ENCODE measurements around the gene NOXA1.

NOXA1 gene

DNA sequence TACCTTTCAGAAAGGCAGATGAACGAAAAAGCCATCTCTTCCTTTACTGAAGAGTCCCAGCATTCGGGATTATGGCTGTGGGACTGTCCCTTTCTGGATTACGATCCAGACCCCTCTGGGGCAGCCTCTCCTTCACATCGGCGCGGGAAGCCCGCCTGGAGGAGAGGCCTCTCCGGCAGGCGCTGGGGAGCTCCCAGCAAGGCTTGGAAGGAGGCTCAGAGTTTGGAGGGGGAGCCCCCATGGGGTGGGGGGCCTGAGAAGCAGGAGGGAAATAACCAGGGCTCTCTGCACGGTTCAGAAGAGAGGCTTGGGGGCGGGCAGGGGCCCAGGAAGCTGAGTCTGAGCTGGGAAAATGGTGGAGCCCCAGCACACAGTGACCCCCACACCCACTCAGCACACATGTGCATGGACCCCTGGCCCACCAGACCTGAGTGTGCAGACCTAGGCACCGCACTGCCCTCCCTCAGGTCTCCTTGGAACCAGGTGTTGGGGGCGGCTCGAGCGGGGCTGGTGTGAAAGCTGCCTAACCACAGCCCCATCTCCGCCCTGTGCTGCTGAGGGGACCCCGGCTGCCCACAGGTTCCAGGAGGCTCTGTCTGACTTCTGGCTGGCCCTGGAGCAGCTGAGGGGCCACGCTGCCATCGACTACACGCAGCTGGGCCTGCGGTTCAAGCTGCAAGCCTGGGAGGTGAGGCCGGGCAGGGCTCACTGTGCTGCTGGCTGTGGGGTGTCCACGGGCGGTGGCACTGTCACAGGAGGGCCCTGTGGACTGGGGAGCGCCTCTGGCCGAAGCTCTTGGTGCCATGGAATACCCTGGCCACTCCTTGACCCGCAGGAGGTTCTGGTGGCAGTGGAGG, 4.5 kb downstream of the NOXA1 start:
- no peak for DNase-seq

DNA sequence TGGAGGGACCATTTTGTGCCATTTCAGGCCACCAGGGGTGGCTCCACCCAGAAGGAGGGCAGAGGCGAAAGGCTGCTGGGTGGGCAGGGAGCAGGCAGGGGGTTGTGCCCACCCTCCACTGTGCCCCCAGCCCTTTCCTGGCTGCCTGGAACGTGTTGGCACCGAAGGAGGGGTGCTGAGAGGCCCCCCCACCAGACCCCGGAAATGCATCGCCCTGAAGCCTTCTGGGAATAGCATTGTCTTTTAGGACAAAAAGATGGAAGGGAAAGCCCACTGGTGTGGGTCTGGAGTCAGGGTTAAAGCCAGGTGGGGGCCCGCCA, 5.1 kb downstream of the NOXA1 start:
- DNase-seq = no peak

GRCh38 chr9:137428841-137429545, 5.8 kb downstream of the NOXA1 start:
- peak; percentile 29 for DNase-seq

DNA sequence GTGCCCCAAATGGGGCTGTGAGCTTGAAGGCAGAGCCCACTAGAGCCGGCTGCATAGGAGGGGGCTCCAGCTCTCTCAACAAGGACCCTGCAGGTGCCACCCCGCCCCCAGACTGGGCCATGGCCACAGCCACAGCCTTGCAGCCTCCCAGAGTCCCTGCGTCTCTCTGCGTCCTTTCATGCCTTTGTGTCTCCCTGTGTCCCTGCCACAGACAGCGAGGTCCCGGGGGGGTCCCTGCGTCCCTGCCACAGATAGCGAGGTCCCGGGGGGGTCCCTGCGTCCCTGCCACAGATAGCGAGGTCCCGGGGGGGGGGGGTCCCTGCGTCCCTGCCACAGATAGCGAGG, 6.3 kb downstream of the NOXA1 start:
- no peak for DNase-seq

DNA sequence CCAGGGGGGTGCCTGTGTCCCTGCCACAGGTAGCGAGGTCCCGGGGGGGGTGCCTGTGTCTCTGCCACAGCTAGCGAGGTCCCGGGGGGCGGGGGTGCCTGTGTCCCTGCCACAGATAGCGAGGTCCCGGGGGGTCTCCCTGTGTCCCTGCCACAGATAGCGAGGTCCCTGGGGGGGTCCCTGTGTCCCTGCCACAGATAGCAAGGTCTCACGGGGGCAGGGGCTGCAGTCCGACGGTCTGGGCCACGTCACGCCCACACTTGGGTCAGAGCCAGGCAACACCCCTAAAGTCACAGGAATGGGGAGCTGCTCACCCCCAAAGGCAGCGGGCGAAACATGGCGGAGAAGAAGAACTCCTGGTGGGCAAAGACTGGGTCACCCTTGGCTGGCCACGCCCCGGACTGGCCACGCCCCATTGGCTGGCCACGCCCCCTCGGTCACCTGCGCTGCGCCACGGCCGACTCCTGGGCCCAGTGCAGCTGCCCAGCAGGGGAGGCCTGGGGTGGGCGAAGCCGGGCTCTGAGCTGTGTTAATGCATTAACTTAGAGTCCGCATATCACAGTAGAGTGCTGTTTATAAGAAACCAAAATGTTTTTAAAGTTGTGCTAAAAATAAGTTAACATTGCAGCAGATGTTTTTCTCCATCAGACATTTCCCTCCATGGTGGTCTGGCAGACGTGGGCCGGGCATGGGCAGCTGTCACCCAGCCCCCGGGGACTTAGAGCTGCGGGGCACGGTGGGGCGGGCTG, 7.0 kb downstream of the NOXA1 start:
- peak; percentile 75 for DNase-seq

DNA sequence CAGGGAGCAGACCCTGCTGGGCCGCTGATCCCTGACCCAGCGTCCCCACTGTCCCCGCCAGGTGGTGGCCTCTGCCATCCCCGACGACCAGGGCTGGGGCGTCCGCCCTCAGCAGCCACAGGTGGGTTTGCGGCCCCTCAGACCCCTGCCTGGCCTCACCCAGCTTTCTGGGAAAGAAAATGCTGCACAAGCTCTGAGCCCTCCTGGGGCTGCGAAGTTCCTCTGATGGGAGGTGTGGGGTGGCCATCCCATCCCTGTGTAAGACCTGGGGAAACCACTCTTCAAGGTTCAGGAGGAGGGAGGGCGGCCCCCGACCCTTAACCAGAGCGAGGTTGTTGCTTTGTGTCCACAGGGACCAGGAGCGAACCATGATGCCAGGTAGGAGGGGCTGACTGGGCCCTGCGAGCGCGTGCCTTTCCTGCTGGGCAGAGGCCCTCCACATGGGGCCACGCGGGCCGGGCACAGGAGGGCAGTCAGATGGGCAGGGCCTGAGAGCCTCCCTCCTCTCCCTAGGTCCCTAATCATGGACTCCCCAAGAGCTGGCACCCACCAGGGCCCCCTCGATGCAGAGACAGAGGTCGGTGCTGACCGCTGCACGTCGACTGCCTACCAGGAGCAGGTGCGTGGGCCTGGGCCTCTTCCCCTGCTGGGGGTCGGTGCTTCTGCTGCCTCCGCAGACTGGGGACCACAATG, 7.7 kb downstream of the NOXA1 start:
- DNase-seq = no peak

- no peak for DNase-seq
Measured at GRCh38 chr9:137431416-137431931, 8.3 kb downstream of the NOXA1 start.

DNA sequence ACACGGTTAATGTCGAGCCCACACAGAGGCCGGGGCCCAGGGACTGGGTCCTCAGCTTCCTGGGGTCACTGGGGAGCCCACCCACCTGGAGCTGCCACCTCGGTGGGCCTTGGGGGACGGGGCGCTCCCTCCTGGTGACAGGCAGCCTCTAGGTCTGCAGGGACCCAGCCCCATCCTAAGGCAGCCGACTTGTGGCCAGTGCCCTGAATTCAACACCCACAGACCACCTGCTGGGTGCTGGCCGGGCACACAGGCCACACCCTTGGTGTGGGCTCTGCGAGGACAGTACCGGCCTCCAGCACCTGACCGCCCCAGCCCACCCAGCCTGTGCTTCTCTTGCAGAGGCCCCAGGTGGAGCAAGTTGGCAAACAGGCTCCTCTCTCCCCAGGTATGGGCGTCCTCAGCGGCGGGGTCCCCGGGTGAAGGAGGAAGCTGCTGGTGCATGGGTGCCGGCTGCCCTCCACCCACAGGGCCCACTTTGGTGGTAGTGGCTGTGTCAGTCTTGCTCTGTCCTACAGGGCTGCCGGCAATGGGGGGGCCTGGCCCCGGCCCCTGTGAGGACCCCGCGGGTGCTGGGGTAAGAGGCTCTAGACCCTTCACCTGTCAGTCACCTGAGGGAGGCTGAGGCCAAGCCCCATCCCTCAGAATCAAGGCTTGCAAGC, 9.6 kb downstream of the NOXA1 start:
- no peak for DNase-seq

GRCh38 chr9:137433349-137433915, 10.2 kb downstream of the NOXA1 start:
- peak; percentile 15 for DNase-seq

DNA sequence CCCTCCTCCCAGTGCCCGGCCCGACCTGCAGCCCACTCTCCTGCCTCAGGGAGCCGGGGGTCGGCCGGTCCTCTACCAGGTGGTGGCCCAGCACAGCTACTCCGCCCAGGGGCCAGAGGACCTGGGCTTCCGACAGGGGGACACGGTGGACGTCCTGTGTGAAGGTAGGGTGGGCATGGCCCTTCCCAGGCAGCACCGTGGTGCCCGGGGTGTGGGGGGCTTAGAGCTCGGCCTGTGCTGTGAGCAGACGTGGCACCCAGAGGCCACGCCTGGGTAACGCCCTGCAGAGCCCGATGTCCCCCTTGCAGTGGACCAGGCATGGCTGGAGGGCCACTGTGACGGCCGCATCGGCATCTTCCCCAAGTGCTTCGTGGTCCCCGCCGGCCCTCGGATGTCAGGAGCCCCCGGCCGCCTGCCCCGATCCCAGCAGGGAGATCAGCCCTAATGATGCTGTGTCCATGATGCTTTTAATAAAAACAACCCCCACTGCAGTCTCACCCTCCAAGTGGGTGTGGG, 10.8 kb downstream of the NOXA1 start:
- DNase-seq = no peak

GRCh38 chr9:137434498-137435380, 11.5 kb downstream of the NOXA1 start:
- DNase-seq = no peak

DNA sequence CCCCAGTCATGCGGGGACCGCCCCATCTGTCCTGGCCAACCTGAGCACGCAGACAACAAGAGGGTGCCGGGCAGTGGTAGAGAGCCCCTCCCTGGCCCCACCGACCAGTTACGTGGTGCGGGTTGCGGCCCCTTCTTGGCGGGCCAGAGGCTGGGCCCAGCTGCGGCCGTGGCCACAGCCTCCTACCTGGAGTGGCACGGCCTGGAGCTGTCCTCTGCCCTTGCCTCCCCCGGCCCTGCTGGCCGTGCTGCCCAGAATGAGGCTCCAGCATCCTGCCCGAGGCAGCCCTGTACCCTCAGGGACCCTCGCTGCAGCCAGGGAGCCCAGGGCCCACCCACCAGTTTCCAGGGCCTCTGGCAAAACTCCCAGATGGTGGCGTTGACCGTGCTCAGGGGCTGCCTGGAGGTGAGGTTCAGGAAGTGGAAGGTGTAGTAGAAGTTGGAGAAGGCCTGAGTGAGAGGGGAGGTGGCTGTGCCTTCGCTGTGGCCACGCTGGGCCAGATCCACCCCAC, 12.2 kb downstream of the NOXA1 start:
- no peak for DNase-seq

GRCh38 chr9:137435980-137436760, 13.0 kb downstream of the NOXA1 start:
- no peak for DNase-seq

GRCh38 chr9:137436761-137437600, 13.8 kb downstream of the NOXA1 start:
- no peak for DNase-seq

DNA sequence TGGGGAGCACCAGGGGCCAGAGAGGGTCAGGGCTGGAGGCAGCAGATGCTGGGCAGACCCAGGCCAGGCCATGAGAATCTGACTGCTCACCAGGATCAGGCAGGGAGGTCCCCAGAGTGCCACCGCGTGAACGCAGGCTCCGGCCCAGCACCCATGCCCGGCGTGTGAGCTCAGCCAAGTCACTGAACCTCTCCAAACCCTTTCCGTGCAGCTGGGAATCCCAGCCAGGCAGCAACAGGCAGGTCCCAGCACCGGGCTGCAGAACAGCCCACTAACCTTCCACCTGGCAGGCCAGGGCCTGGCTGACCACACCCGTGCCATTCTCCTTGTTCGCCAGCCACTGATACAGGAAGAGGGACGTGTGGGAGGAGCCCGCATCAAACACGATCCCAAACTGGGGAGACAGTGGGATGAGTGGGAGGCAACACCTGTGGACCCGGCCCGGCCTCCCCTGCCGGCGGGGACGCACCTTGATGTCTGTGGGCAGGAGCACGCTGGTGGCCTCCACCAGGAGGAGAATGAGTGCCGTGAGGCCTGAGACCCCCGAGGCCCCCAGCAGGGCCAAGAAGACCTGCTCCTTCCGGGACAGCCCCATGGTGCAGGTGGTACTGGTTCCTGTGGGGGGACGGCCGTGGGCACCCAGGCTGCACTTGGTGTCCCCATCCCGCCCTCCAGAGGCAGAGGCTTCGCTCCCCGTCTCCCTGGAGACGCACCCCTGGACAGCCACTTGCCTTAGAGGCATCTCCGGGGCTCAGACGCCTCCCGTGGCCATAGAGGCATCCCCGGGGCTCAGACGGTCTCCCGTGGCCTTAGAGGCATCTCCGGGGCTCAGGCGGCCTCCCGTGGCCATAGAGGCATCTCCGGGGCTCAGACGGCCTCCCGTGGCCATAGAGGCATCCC, 14.7 kb downstream of the NOXA1 start:
- DNase-seq = no peak

DNA sequence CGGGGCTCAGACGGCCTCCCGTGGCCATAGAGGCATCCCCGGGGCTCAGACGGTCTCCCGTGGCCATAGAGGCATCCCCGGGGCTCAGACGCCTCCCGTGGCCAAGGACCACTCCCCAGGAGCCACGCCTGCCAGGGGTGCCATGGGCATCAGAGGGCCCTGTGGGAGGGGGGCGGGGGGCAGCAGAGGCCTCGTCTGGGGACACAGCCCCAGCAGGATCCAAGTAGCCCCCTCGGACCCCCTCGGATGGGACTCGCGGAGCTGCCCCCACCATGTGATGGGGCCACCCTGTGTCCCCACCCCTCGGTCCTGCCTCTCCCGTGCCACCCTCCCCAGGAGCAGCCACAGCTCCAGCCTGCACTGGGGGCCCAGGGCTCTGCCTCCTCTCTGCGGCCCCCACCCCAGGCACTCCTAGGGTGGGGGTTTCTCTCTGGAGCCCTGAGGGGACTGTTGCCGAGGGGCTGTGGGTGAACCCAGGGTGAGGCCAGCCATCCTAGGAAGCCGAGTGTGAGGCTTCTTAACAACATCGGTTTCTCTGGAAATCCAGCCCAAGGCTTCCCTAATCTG, 15.5 kb downstream of the NOXA1 start:
- DNase-seq = no peak

- no peak for DNase-seq
Measured at GRCh38 chr9:137439158-137439714, 16.0 kb downstream of the NOXA1 start.

All from NCI-H146 (cell line).